ENCODE measurements around the gene ENAH.

The ENAH gene

GRCh38 chr1:225556694-225557093 is 96.2 kb downstream of the ENAH start:
- DNase-seq (ENCODE audit: low read depth), result no peak

GRCh38 chr1:225555821-225556220 is 97.1 kb downstream of the ENAH start:
- DNase-seq (ENCODE audit: low read depth), result no peak

GRCh38 chr1:225554216-225554812 is 98.6 kb downstream of the ENAH start:
- DNase-seq (ENCODE audit: low read depth), result no peak

GRCh38 chr1:225549821-225550220 is 103.1 kb downstream of the ENAH start:
- no peak for DNase-seq (ENCODE audit: low read depth)

- no peak for DNase-seq (ENCODE audit: low read depth)
These were observed 104.6 kb downstream of the ENAH start for GRCh38 chr1:225548140-225548857.

- no peak for DNase-seq (ENCODE audit: low read depth)
These were observed 107.3 kb downstream of the ENAH start for GRCh38 chr1:225545649-225546048.

- no peak for DNase-seq (ENCODE audit: low read depth)
These were observed 108.0 kb downstream of the ENAH start for GRCh38 chr1:225544924-225545323.

GRCh38 chr1:225544263-225544662 is 108.7 kb downstream of the ENAH start:
- no peak for DNase-seq (ENCODE audit: low read depth)

GRCh38 chr1:225543350-225543749 is 109.6 kb downstream of the ENAH start:
- no peak for DNase-seq (ENCODE audit: low read depth)

GRCh38 chr1:225541383-225541782 is 111.5 kb downstream of the ENAH start:
- no peak for DNase-seq (ENCODE audit: low read depth)

GRCh38 chr1:225539575-225539974 is 113.3 kb downstream of the ENAH start:
- DNase-seq (ENCODE audit: low read depth), result no peak

GRCh38 chr1:225539069-225539468 is 113.9 kb downstream of the ENAH start:
- no peak for DNase-seq (ENCODE audit: low read depth)

GRCh38 chr1:225537554-225538251 is 115.2 kb downstream of the ENAH start:
- no peak for DNase-seq (ENCODE audit: low read depth)

GRCh38 chr1:225535280-225535679 is 117.6 kb downstream of the ENAH start:
- DNase-seq (ENCODE audit: low read depth), result no peak

GRCh38 chr1:225534772-225535171 is 118.2 kb downstream of the ENAH start:
- no peak for DNase-seq (ENCODE audit: low read depth)

- no peak for DNase-seq (ENCODE audit: low read depth)
These were observed 118.8 kb downstream of the ENAH start for GRCh38 chr1:225534135-225534534.

- no peak for DNase-seq (ENCODE audit: low read depth)
These were observed 119.7 kb downstream of the ENAH start for GRCh38 chr1:225533238-225533637.

- no peak for DNase-seq (ENCODE audit: low read depth)
These were observed 120.5 kb downstream of the ENAH start for GRCh38 chr1:225532240-225532944.

GRCh38 chr1:225529726-225530125 is 123.2 kb downstream of the ENAH start:
- DNase-seq (ENCODE audit: low read depth), result no peak

GRCh38 chr1:225527575-225527974 is 125.3 kb downstream of the ENAH start:
- DNase-seq (ENCODE audit: low read depth), result no peak

- DNase-seq (ENCODE audit: low read depth), result no peak
These were observed 126.0 kb downstream of the ENAH start for GRCh38 chr1:225526878-225527277.

- DNase-seq (ENCODE audit: low read depth), result no peak
These were observed 127.5 kb downstream of the ENAH start for GRCh38 chr1:225525377-225525776.

- no peak for DNase-seq (ENCODE audit: low read depth)
These were observed 128.4 kb downstream of the ENAH start for GRCh38 chr1:225524570-225524969.

All from activated T-cell treated with anti-CD3 and anti-CD28 coated beads for 48 hours (primary cell).